ENCODE measurements around the gene HOGA1. TPM values are rescaled to one million over a fixed set of nuclear protein-coding genes. Genes with fewer than 3 reads are reported as not detected.

HOGA1 gene
- total RNA-seq, 3 donors from 2014 or later (not counting 1 experiment from before 2014, with no cell fraction given) = not detected

GRCh38 chr10:97611473-97611872, 27.3 kb downstream of the HOGA1 start:
- Mint-ChIP-seq H3K27ac (no peak overlapping the region), H3K4me1 (no peaks in the 10 kb centered on the region), H3K9me3 (no peaks in the 10 kb centered on the region), H3K4me3 (no peak overlapping the region), H3K36me3 (no peaks in the 10 kb centered on the region), H3K27me3 (ENCODE audit: low read depth in 2 of 2) (peaks cover 0 to 6% of the 10 kb centered on the region in 2 donors)
- Histone ChIP-seq H3K27ac (ENCODE audit: low read length) (no peak overlapping the region), H3K27me3 (ENCODE audit: control insufficient read depth, insufficient read depth, low read length) (no peaks in the 10 kb centered on the region), H3K36me3 (ENCODE audit: control insufficient read depth, insufficient read depth, low read length) (no peaks in the 10 kb centered on the region), H3K9me3 (ENCODE audit: control insufficient read depth, insufficient read depth, low read length) (no peaks in the 10 kb centered on the region), H3K4me3 (ENCODE audit: low read length) (no peak overlapping the region), H3K4me1 (ENCODE audit: control insufficient read depth, insufficient read depth, low read length) (no peaks in the 10 kb centered on the region)
- ATAC-seq (no peak), DNase-seq (no peak)
- no peak for TF ChIP-seq CTCF (IDR thresholded peaks at IDR 0.05)
- 92% methylated on average over 12 of the region's 12 CpGs for WGBS (ENCODE audit: insufficient coverage)
- intact Hi-C loops (cut with micrococcal nuclease) = no loop called here

- no peak for TF ChIP-seq CTCF (IDR thresholded peaks at IDR 0.05)
- DNase-seq (peak in 1 of 2 donors; percentile 12), ATAC-seq (peak in 2 of 3 donors; percentile 63 to 64)
- H3K4me1 Mint-ChIP-seq = no peaks in the 10 kb centered on the region
- H3K4me3 ChIP-seq (ENCODE audit: low read length) = no peak overlapping the region
- no peaks in the 10 kb centered on the region for H3K9me3 ChIP-seq (ENCODE audit: control insufficient read depth, insufficient read depth, low read length)
- H3K36me3 Mint-ChIP-seq = no peaks in the 10 kb centered on the region
- no peaks in the 10 kb centered on the region for H3K36me3 ChIP-seq (ENCODE audit: control insufficient read depth, insufficient read depth, low read length)
- no peak overlapping the region for H3K27ac ChIP-seq (ENCODE audit: low read length)
- no peaks in the 10 kb centered on the region for H3K9me3 Mint-ChIP-seq
- no peaks in the 10 kb centered on the region for H3K27me3 ChIP-seq (ENCODE audit: control insufficient read depth, insufficient read depth, low read length)
- H3K4me3 Mint-ChIP-seq = no peak overlapping the region
- intact Hi-C loops (cut with micrococcal nuclease) = loop anchor here (1.0 kb wide), 1 partner anchor 40 kb away; the partner anchor contains the start of gene ANKRD2
- H3K27me3 Mint-ChIP-seq (ENCODE audit: low read depth in 2 of 2) = peaks cover 0 to 3% of the 10 kb centered on the region in 2 donors
- no peak overlapping the region for H3K27ac Mint-ChIP-seq
- WGBS (ENCODE audit: insufficient coverage) = 72% methylated on average over 2 of the region's 2 CpGs
- no peaks in the 10 kb centered on the region for H3K4me1 ChIP-seq (ENCODE audit: control insufficient read depth, insufficient read depth, low read length)
Observed at GRCh38 chr10:97612386-97612785, 28.2 kb downstream of the HOGA1 start.

GRCh38 chr10:97618285-97618684, 34.1 kb downstream of the HOGA1 start:
- no peak for DNase-seq
- H3K9me3 Mint-ChIP-seq = no peaks in the 10 kb centered on the region

More at GRCh38 chr10:97618285-97618684, 34.1 kb downstream of the HOGA1 start:
- H3K36me3 Mint-ChIP-seq = no peaks in the 10 kb centered on the region
- H3K4me3 Mint-ChIP-seq = no peak overlapping the region
- H3K27ac Mint-ChIP-seq = no peak overlapping the region
- H3K9me3 ChIP-seq (ENCODE audit: control insufficient read depth, insufficient read depth, low read length) = no peaks in the 10 kb centered on the region
- H3K4me1 Mint-ChIP-seq = no peaks in the 10 kb centered on the region
- no peak for TF ChIP-seq CTCF (IDR thresholded peaks at IDR 0.05)
- no peak for ATAC-seq
- no peaks in the 10 kb centered on the region for H3K36me3 ChIP-seq (ENCODE audit: control insufficient read depth, insufficient read depth, low read length)
- no peaks in the 10 kb centered on the region for H3K27me3 ChIP-seq (ENCODE audit: control insufficient read depth, insufficient read depth, low read length)
- 93% methylated on average over 1 of the region's 4 CpGs for WGBS (ENCODE audit: insufficient coverage)
- H3K27ac ChIP-seq (ENCODE audit: low read length) = no peak overlapping the region
- no peaks in the 10 kb centered on the region for H3K4me1 ChIP-seq (ENCODE audit: control insufficient read depth, insufficient read depth, low read length)
- intact Hi-C loops (cut with micrococcal nuclease) = no loop called here
- H3K4me3 ChIP-seq (ENCODE audit: low read length) = no peak overlapping the region
- H3K27me3 Mint-ChIP-seq (ENCODE audit: low read depth in 2 of 2) = no peaks in the 10 kb centered on the region
